Large intestine (tissue), 3 donors: ENCODE data around the gene PTPRD. TPM values are rescaled to one million over a fixed set of nuclear protein-coding genes. Genes with fewer than 3 reads are reported as not detected.

Source experiments
- DNase-seq, 2 donors: peaks; one replicate each; pipeline versions ENCODE4 v3.0.0 to v3.0.0-alpha.2; 2013
- H3K27ac ChIP-seq: one replicate; pipeline ENCODE4 v1.5.1; 2013; ENCODE audit warnings: low read length
- H3K27me3 ChIP-seq: 2 replicates; pipeline ENCODE4 v1.6.1; 2013; ENCODE audit warnings: low read length; ENCODE audit not compliant: control insufficient read depth, insufficient read depth
- H3K36me3 ChIP-seq: 2 replicates; pipeline ENCODE4 v1.6.1; 2013; ENCODE audit warnings: low read length; ENCODE audit not compliant: control insufficient read depth, insufficient read depth
- H3K4me1 ChIP-seq: one replicate; pipeline ENCODE4 v1.6.1; 2013; ENCODE audit warnings: low read length; ENCODE audit not compliant: control insufficient read depth, insufficient read depth
- H3K4me3 ChIP-seq: one replicate; pipeline ENCODE4 v1.5.1; 2013; ENCODE audit warnings: low read length
- H3K9me3 ChIP-seq: one replicate; pipeline ENCODE4 v1.6.1; 2013; ENCODE audit warnings: mild to moderate bottlenecking, low read depth, low read length, moderate library complexity; ENCODE audit not compliant: control insufficient read depth
- WGBS: methylation state at CpG from one replicate; pipeline ENCODE4 v1.1.5; 2013; ENCODE audit warnings: low lambda C conversion rate; ENCODE audit not compliant: insufficient coverage; 5-methylcytosine and 5-hydroxymethylcytosine counted together
- polyA plus RNA-seq: library from polyadenylated mRNA; unstranded; fragments of 120-200 nt; gene quantifications from one replicate; pipeline ENCODE4 v1.2.1, GENCODE V29; 2013

The PTPRD gene
- polyA plus RNA-seq, 1 donor: 12.0 TPM

DNA sequence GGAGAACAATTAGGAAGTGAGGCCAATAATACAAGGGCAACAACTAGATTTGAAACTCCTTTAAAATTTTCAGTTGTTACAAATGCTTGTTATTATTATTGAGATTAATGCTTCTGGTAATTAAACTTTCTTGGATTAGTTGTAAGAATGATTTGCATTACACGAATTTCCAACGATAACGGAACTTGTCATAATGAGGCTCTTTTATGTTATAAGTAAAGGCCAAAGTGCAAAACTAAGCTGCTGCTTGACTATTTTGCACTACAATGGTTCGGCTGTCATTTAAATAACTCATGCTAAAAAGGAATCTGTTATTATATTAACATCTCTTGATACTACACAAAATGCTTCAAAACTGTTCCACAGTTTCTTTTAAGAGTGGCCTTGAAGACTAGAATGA lies 1007.1 kb downstream of the PTPRD start:
- no peaks in the 10 kb centered on the region for H3K9me3 ChIP-seq
- no peaks in the 10 kb centered on the region for H3K4me1 ChIP-seq
- DNase-seq: no peak
- no peak overlapping the region for H3K4me3 ChIP-seq
- 39% methylated on average over 3 of the region's 4 CpGs for WGBS
- H3K27ac ChIP-seq: no peak overlapping the region
- no peaks in the 10 kb centered on the region for H3K36me3 ChIP-seq
- H3K27me3 ChIP-seq: no peaks in the 10 kb centered on the region

DNA sequence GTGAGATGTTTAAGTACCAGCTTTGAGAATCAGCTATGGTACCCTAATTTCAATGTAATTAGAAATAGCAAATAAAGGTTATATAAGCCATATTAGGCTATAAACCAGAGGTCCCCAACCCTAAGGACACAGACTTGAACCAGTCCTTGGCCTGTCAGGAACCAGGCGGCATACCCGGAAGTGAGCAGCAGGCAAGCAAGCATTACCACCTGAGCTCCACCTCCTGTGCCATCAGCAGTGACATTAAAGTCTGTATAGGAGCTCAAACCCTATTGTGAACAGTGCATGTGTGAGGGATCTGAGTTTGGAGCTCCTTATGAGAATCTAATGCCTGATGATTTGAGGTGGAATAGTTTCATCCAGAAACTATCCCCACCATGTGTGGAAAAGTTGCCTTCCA lies 1009.5 kb downstream of the PTPRD start:
- Histone ChIP-seq H3K36me3 (no peaks in the 10 kb centered on the region), H3K4me1 (no peaks in the 10 kb centered on the region), H3K27ac (no peak overlapping the region), H3K4me3 (no peak overlapping the region), H3K9me3 (no peaks in the 10 kb centered on the region), H3K27me3 (no peaks in the 10 kb centered on the region)
- no CpG with 5 or more reads among the region's 2 CpGs for WGBS
- DNase-seq: no peak

DNA sequence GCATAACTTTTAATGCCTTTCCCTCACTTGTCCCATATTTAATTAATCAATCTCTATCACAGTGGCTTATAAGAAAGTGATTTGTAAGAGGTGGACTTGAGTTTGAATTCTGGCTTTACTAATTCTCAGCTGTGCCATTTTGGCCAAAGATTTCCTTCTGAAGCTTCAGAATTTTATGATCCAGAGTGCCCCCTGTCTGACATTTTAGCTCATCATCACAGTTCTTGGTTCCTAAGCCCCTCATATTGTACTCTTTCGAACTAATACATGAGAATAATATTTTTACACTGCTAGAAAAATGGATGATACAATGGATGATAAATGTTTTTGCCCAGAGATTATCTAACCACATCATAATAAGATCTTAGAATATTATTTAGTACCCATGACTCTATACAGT lies 1014.1 kb downstream of the PTPRD start:
- WGBS: no CpG with 5 or more reads among the region's 1 CpG
- H3K36me3 ChIP-seq: no peaks in the 10 kb centered on the region

DNA sequence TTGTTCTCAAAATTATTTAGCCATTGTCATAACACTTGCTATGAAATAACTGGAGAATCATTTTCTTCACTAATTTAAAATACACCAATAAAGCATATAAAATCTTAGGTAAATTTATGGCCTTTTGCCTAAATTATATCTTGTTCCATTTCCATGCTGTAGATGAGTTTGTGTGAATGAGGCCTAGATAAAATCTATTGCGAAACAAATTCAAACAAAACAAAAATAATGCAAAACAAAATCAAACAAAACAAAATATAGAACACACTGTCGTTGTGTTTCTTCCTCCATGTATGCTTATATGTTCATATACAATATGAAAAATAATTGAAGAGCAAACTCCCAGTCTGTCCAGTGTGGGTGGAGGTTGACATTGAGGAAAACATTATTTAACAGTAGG lies 1020.7 kb downstream of the PTPRD start:
- no CpG with 5 or more reads among the region's 2 CpGs for WGBS
- Histone ChIP-seq H3K27me3 (no peaks in the 10 kb centered on the region), H3K4me1 (no peaks in the 10 kb centered on the region), H3K36me3 (no peaks in the 10 kb centered on the region), H3K9me3 (no peaks in the 10 kb centered on the region), H3K4me3 (no peak overlapping the region), H3K27ac (no peak overlapping the region)
- no peak for DNase-seq

More for the DNA sequence above, 1014.1 kb downstream of the PTPRD start:
- Histone ChIP-seq H3K27ac (no peak overlapping the region), H3K27me3 (no peaks in the 10 kb centered on the region), H3K4me1 (no peaks in the 10 kb centered on the region), H3K9me3 (no peaks in the 10 kb centered on the region), H3K4me3 (no peak overlapping the region)
- no peak for DNase-seq

DNA sequence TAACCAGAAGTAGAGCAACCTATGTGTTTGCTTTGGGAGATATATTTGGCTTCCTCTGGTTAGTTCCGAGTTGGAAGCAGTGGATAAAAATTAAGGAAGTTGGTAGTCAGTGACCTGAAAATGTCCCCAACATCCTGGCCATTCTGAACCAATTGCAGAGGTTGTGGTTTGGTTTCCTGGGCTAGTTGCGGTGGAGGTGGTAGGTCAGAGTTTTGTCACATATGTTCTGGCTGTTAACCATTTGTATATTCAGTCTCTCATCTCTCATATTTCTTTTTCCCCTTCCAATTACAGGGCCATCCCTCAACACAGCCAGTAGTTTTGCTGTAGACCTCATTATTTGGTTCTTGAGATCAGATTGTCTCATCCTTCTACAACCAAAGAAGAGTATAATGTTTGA lies 1026.9 kb downstream of the PTPRD start:
- H3K27ac ChIP-seq: no peak overlapping the region
- no peaks in the 10 kb centered on the region for H3K9me3 ChIP-seq
- no peaks in the 10 kb centered on the region for H3K27me3 ChIP-seq
- no CpG with 5 or more reads among the region's 2 CpGs for WGBS
- H3K36me3 ChIP-seq: no peaks in the 10 kb centered on the region
- H3K4me3 ChIP-seq: no peak overlapping the region
- no peak for DNase-seq
- no peaks in the 10 kb centered on the region for H3K4me1 ChIP-seq

DNA sequence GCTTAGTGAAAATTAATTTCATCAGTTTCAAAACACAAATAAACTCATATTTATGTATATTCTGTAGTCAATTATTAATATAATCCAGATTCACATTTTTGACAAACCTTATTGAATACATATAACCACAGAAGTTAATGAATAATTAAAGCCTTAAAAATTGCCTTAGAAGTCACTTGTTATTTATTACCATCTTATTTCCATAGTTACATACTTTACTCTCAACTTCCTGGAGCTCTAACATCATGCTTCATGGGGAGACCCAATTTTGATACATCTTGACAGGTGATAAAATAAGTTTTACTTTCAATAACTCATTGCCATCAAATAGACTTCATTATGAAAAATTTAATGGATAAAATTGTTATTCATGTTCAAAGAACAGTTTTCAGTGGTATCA lies 1038.7 kb downstream of the PTPRD start:
- no peaks in the 10 kb centered on the region for H3K27me3 ChIP-seq
- H3K4me1 ChIP-seq: no peaks in the 10 kb centered on the region
- no peak overlapping the region for H3K27ac ChIP-seq
- H3K9me3 ChIP-seq: no peaks in the 10 kb centered on the region
- H3K36me3 ChIP-seq: no peaks in the 10 kb centered on the region
- DNase-seq: no peak
- H3K4me3 ChIP-seq: no peak overlapping the region

DNA sequence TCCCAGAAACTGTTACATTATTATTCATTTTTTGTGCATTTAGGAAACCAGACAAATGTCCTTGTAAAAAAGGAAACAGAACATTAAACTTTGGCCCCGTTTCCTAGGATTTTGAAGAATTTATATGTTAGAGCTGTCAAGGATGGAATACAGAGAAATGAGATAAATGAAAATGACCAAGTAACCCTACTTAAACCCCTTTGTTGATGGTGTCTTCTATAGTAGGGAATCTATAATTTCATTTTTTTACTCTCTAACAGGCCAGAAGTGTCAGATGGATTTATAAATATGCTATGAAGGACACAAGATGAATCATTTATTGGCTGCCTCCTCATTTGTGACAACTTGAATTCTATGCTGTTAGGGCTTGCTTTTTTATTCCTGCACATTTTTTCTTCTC lies 1047.1 kb downstream of the PTPRD start:
- Histone ChIP-seq H3K4me3 (no peak overlapping the region), H3K36me3 (no peaks in the 10 kb centered on the region), H3K4me1 (no peaks in the 10 kb centered on the region), H3K27ac (no peak overlapping the region), H3K27me3 (no peaks in the 10 kb centered on the region), H3K9me3 (no peaks in the 10 kb centered on the region)
- 22% methylated on average over 1 of the region's 1 CpG for WGBS
- DNase-seq: no peak

DNA sequence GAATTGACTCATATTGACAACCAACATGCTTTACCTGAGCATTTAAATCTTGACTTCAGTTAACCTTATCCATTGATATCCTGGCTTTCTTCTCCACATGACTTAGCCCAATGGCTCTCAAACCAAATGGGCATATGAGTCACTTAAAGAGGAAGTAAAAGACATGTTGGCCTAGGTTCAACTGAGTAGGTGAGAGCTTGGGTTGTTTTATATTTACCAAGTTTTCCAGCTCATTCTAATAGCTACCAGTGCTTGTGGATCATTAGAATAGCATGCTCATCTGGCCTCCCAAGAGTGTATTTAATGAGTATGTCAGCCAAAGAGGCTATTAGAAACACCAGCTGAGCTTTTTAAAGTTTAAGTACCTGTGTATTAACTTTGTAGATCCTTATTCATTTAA lies 1049.0 kb downstream of the PTPRD start:
- no peaks in the 10 kb centered on the region for H3K9me3 ChIP-seq
- H3K36me3 ChIP-seq: no peaks in the 10 kb centered on the region
- no peak overlapping the region for H3K4me3 ChIP-seq
- no peak overlapping the region for H3K27ac ChIP-seq
- no peaks in the 10 kb centered on the region for H3K4me1 ChIP-seq
- no peaks in the 10 kb centered on the region for H3K27me3 ChIP-seq
- no peak for DNase-seq

DNA sequence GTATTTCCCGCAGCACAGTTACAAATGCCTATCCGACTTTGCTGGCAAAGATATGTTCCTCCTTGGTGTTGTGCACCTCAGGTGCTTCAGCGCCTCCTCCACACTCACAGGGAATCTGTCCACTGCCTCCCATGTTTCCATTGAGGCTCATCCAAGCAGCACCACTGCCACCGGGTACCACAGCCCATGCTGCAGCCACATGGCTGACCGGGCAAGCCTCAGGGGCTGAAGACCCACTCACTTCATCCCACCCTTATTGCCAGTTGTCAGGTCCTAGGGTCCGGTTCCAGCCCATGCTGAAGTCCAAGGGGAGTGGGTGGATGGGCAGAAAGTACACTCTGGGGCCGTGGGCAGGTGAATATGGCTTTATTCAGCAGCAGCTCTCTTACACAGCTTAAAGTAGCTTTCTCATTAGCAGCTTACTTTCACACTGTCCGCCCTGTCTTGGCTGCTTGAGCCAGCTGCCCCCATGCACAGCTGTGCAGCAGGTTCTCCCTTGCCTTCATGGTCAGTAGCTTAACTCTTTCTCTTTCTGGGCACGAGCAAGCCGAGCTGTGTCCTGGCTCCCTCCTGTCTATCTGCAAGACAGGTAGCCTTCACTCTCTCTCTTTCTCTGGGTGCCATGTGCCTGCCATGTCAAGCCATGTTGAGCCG lies 1052.3 kb downstream of the PTPRD start:
- Histone ChIP-seq H3K27me3 (no peaks in the 10 kb centered on the region), H3K9me3 (no peaks in the 10 kb centered on the region), H3K4me1 (no peaks in the 10 kb centered on the region), H3K4me3 (no peak overlapping the region), H3K36me3 (no peaks in the 10 kb centered on the region), H3K27ac (no peak overlapping the region)
- DNase-seq: no peak
- no CpG with 5 or more reads among the region's 11 CpGs for WGBS

DNA sequence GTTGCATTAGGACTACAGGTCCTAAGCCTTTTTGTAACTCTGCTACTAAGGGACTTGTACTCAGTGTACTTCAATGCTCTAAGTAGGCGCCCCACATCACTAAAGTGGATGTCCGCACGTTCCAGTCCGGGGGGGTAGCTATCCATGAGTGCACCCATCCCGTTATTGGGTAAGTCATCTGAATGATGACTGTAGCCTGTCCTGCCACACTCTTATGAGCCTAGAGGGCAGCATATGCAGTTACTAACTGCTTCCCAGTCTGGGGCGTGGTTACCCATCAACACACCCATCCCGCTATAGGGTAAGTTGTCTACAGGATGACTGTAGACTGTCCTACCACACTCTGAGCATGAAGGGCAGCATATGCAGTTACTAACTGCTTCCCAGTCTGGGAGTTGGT lies 1053.9 kb downstream of the PTPRD start:
- H3K4me1 ChIP-seq: no peaks in the 10 kb centered on the region
- H3K27me3 ChIP-seq: no peaks in the 10 kb centered on the region
- no peaks in the 10 kb centered on the region for H3K36me3 ChIP-seq
- H3K4me3 ChIP-seq: no peak overlapping the region
- WGBS: no CpG with 5 or more reads among the region's 7 CpGs
- H3K9me3 ChIP-seq: no peaks in the 10 kb centered on the region
- no peak overlapping the region for H3K27ac ChIP-seq
- no peak for DNase-seq

DNA sequence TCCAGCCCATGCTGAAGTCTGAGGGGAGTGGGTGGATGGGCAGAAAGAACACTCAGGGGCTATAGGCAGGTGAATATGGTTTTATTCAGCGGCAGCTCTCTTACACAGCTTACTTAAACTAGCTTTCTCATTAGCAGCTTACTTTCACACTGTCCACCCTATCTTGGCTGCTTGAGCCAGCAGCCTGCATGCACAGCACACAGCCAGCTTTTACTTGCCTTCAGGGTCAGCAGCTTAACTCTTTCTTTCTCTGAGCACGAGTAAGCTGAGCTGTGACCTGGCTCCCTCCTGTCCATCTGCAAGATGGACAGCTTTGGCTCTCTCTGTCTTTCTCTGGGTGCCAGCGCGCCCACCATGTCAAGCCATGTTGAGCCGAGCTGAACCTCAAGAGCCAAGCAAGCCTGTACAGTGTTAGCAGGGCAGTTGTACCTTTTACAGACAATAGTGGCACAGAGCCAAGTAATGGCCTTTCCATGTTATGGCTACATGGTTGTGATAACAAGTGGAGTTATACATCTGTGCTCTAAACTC lies 1054.9 kb downstream of the PTPRD start:
- Histone ChIP-seq H3K4me1 (no peaks in the 10 kb centered on the region), H3K4me3 (no peak overlapping the region), H3K27me3 (no peaks in the 10 kb centered on the region), H3K27ac (no peak overlapping the region), H3K9me3 (no peaks in the 10 kb centered on the region), H3K36me3 (no peaks in the 10 kb centered on the region)
- WGBS: no CpG with 5 or more reads among the region's 5 CpGs
- no peak for DNase-seq
